Smooth muscle cell (in vitro differentiated cells): ENCODE data around the gene MPI. TPM values are rescaled to one million over a fixed set of nuclear protein-coding genes. Genes with fewer than 3 reads are reported as not detected.

Source experiments
- DNase-seq: peaks from one replicate; lab custom pipeline; 2025; ENCODE audit not compliant: unreplicated experiment; lab: John Stamatoyannopoulos, UW
- H2AFZ ChIP-seq: fragments of 200-600 bp; sonication (generic); 2 replicates; pipeline ENCODE4 v1.6.0; 2016; ENCODE audit warnings: antibody characterized with exemption, low read depth, mild to moderate bottlenecking
- H3F3A ChIP-seq: fragments of 200-600 bp; sonication (generic); 2 replicates; pipeline ENCODE4 v1.6.0; 2017; ENCODE audit warnings: antibody characterized with exemption, low read depth
- H3K27ac ChIP-seq: fragments of 200-600 bp; sonication (generic); 2 replicates; pipeline ENCODE4 v1.5.1; 2016; ENCODE audit warnings: low read depth, mild to moderate bottlenecking
- H3K27me3 ChIP-seq: fragments of 200-600 bp; sonication (generic); 2 replicates; pipeline ENCODE4 v1.6.1; 2016; ENCODE audit warnings: low read depth, mild to moderate bottlenecking
- H3K36me3 ChIP-seq: fragments of 200-600 bp; sonication (generic); 2 replicates; pipeline ENCODE4 v1.5.1; 2016; ENCODE audit warnings: low read depth
- H3K4me1 ChIP-seq: fragments of 200-600 bp; sonication (generic); 2 replicates; pipeline ENCODE4 v1.5.1; 2016; ENCODE audit warnings: low read depth
- H3K4me2 ChIP-seq: fragments of 200-600 bp; sonication (generic); 2 replicates; pipeline ENCODE4 v1.6.0; 2016; ENCODE audit warnings: mild to moderate bottlenecking
- H3K4me3 ChIP-seq: fragments of 200-600 bp; sonication (generic); 2 replicates; pipeline ENCODE4 v1.5.1; 2016; ENCODE audit warnings: mild to moderate bottlenecking
- H3K79me2 ChIP-seq: fragments of 200-600 bp; sonication (generic); 2 replicates; pipeline ENCODE4 v1.6.0; 2016; ENCODE audit warnings: low read depth, mild to moderate bottlenecking
- H3K9ac ChIP-seq: fragments of 200-600 bp; sonication (generic); 2 replicates; pipeline ENCODE4 v1.6.0; 2016; ENCODE audit warnings: low read depth
- H3K9me3 ChIP-seq: fragments of 200-600 bp; sonication (generic); replicated peaks from 2 replicates; pipeline ENCODE4 v1.5.1; 2016; ENCODE audit warnings: low read depth
- H4K20me1 ChIP-seq: fragments of 200-600 bp; sonication (generic); 2 replicates; pipeline ENCODE4 v1.6.0; 2016; ENCODE audit warnings: low read depth
- CTCF ChIP-seq: fragments of 200-600 bp; sonication (generic); IDR thresholded peaks from 2 replicates; pipeline ENCODE4 v1.5.1; 2017; ENCODE audit warnings: borderline replicate concordance, mild to moderate bottlenecking, antibody characterized with exemption; ENCODE audit not compliant: insufficient read depth, poor library complexity, severe bottlenecking
- WGBS: methylation state at CpG from one replicate; pipeline ENCODE4 v1.1.7; 2016; ENCODE audit warnings: low lambda C conversion rate; 5-methylcytosine and 5-hydroxymethylcytosine counted together
- polyA plus RNA-seq: library from polyadenylated mRNA; unstranded; fragments of >200 nt; fragmentation: Nextera tagmentation; extraction: Ambion mirVana; gene quantifications from 2 replicates; pipeline ENCODE4 v1.2.1, GENCODE V29; 2016
- total RNA-seq: library from RNA; depleted of rRNA; stranded (reverse); fragments of >200 nt; gene quantifications from 2 replicates; pipeline ENCODE4 v1.2.3, GENCODE V29; 2014

MPI gene
- total and polyA plus RNA-seq, 2 experiments from 2014 or later, result 41.9 to 43.6 TPM

- Histone ChIP-seq H3K27ac (peak overlapping the region; percentile 80), H3K9me3 (no peaks in the 10 kb centered on the region), H2AFZ (no peak overlapping the region), H4K20me1 (peaks cover 84% of the 10 kb centered on the region), H3F3A (no peaks in the 10 kb centered on the region), H3K4me3 (no peak overlapping the region), H3K79me2 (peaks cover 67% of the 10 kb centered on the region), H3K4me2 (peak overlapping the region; percentile 44), H3K27me3 (no peaks in the 10 kb centered on the region), H3K9ac (peak overlapping the region; percentile 28), H3K4me1 (no peaks in the 10 kb centered on the region), H3K36me3 (no peaks in the 10 kb centered on the region)
- DNase-seq, result no peak
- 67% methylated on average over 6 of the region's 6 CpGs for WGBS
- no peak for TF ChIP-seq CTCF
Measured at GRCh38 chr15:74866090-74866489, 23.8 kb upstream of the MPI start.

GRCh38 chr15:74867466-74868038, 22.3 kb upstream of the MPI start:
- no peaks in the 10 kb centered on the region for H3F3A ChIP-seq
- WGBS, result 82% methylated on average over 1 of the region's 1 CpG
- peaks cover 77% of the 10 kb centered on the region for H3K79me2 ChIP-seq
- H4K20me1 ChIP-seq, result peaks cover 93% of the 10 kb centered on the region
- no peak overlapping the region for H2AFZ ChIP-seq
- no peaks in the 10 kb centered on the region for H3K9me3 ChIP-seq
- H3K4me1 ChIP-seq, result peaks cover 7% of the 10 kb centered on the region
- H3K4me3 ChIP-seq, result no peak overlapping the region
- no peak overlapping the region for H3K27ac ChIP-seq
- no peak for DNase-seq
- no peaks in the 10 kb centered on the region for H3K36me3 ChIP-seq
- no peak for TF ChIP-seq CTCF
- no peaks in the 10 kb centered on the region for H3K27me3 ChIP-seq
- no peak overlapping the region for H3K4me2 ChIP-seq
- H3K9ac ChIP-seq, result no peak overlapping the region

GRCh38 chr15:74868059-74868458, 21.8 kb upstream of the MPI start:
- Histone ChIP-seq H3K79me2 (peaks cover 80% of the 10 kb centered on the region), H3K4me1 (peaks cover 8% of the 10 kb centered on the region)
- 94% methylated on average over 6 of the region's 6 CpGs for WGBS

More at GRCh38 chr15:74868059-74868458, 21.8 kb upstream of the MPI start:
- Histone ChIP-seq H2AFZ (no peak overlapping the region), H3K27ac (no peak overlapping the region), H3K27me3 (no peaks in the 10 kb centered on the region), H3K9ac (no peak overlapping the region), H3K4me3 (no peak overlapping the region), H4K20me1 (peaks cover 92% of the 10 kb centered on the region), H3K9me3 (no peaks in the 10 kb centered on the region), H3F3A (no peaks in the 10 kb centered on the region), H3K4me2 (no peak overlapping the region), H3K36me3 (no peaks in the 10 kb centered on the region)
- no peak for TF ChIP-seq CTCF
- no peak for DNase-seq
